ENCODE data around the gene MRPL11.

MRPL11 gene

DNA sequence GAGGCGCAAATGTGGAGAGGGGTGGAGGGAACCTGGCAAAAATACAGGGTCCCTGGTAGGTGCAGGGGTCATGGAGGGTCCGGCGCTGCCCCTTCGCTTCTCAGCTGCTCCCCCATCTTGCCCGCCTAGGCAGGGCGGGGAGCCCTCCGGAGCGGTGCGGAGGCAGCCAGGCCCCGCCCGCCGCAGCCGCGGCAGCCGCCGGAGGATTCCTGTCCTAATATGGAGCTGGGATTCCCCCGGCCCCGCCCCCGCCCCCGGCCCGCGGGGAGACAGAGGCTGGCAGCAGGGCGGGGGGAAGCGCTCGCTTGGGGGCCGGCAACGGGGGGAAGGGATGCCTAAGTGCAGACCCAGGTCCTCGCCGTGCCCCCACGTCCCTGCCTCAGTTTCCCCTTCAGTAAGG is 18.8 kb downstream of the MRPL11 start:
- in situ Hi-C loops (cut with HindIII; ENCODE audit: low pct_ligation_motif_present, low sequenced_read_pairs), result no loop called here
- H3K27ac ChIP-seq, result no peak overlapping the region
- DNase-seq, result no peak
- TF ChIP-seq, protein P1, sequence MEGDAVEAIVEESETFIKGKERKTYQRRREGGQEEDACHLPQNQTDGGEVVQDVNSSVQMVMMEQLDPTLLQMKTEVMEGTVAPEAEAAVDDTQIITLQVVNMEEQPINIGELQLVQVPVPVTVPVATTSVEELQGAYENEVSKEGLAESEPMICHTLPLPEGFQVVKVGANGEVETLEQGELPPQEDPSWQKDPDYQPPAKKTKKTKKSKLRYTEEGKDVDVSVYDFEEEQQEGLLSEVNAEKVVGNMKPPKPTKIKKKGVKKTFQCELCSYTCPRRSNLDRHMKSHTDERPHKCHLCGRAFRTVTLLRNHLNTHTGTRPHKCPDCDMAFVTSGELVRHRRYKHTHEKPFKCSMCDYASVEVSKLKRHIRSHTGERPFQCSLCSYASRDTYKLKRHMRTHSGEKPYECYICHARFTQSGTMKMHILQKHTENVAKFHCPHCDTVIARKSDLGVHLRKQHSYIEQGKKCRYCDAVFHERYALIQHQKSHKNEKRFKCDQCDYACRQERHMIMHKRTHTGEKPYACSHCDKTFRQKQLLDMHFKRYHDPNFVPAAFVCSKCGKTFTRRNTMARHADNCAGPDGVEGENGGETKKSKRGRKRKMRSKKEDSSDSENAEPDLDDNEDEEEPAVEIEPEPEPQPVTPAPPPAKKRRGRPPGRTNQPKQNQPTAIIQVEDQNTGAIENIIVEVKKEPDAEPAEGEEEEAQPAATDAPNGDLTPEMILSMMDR (IDR thresholded peaks at IDR 0.05; ENCODE audit: low read depth, low read length, missing control alignments), result no peak
- no peak overlapping the region for H3K4me3 ChIP-seq (ENCODE audit: low read depth, low read length)
- H3K36me3 ChIP-seq (replicated peaks), result no peaks in the 10 kb centered on the region
- peaks cover 19% of the 10 kb centered on the region for H3K27me3 ChIP-seq (replicated peaks)

DNA sequence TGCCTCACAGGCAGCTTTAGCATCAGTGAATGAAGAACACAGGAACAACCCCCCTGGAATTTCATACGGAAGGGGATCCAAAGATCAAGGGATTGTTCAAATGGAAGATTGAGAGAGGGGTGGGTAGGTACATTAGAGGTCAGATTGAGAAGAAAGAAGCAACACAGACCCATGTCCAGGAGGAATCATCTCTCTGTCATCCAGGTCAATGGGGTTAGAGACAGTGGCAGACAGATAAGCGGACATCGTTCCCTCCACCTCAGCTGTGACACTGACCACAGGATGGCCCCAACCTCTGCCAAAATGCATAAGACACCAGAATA is 19.7 kb downstream of the MRPL11 start:
- in situ Hi-C loops (cut with HindIII; ENCODE audit: low pct_ligation_motif_present, low sequenced_read_pairs), result no loop called here
- Histone ChIP-seq H3K4me3 (ENCODE audit: low read depth, low read length) (no peak overlapping the region), H3K27me3 (replicated peaks) (peaks cover 19% of the 10 kb centered on the region)

DNA sequence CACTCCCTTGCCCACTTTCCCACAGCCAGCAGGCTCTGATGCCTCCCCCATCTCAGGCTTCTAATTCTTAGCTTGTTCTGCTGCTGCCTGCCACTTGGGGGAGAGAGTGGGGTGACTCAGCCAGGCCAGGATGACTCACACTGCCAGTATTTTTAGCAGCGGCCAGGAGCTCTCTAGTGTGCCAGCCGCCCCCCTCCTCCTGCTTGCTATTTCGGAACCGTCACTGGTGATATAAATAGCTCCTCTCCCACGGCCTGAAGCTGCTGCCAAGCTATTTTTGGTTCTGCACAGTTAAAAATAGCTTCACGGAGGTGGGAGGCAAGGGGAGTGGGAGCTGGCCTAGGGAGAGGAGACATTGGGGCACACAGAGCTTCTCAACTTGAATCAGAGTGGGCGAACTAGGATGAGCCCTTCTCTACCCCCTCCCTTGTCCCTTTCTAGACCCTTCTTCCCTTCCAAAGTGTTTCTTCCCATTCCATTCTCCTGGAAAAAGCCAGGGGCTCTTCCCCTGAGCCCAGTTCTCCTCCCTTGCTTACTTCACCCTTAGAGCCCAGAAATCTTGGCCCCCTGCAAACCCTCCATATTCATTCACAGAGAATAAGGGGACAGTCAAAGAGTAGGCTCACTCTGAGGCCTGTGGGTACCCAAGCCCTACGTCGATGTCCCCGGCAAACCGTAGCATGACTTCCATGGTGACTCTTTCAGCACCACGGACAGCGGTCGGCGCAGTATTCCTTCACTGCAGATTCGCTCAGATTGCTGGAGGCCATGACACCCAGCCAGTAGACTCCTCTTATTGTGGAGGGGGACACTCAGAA is 20.3 kb downstream of the MRPL11 start:
- Histone ChIP-seq H3K4me3 (ENCODE audit: low read depth, low read length) (no peak overlapping the region), H3K27ac (no peak overlapping the region), H3K36me3 (replicated peaks) (no peaks in the 10 kb centered on the region), H3K27me3 (replicated peaks) (peaks cover 19% of the 10 kb centered on the region)
- in situ Hi-C loops (cut with HindIII; ENCODE audit: low pct_ligation_motif_present, low sequenced_read_pairs), result no loop called here
- DNase-seq, result peak; percentile 96
- TF ChIP-seq, protein P1 (IDR thresholded peaks at IDR 0.05; ENCODE audit: low read depth, low read length, missing control alignments), result peak; percentile 78

More for the DNA sequence above, 19.7 kb downstream of the MRPL11 start:
- Histone ChIP-seq H3K27ac (no peak overlapping the region), H3K36me3 (replicated peaks) (no peaks in the 10 kb centered on the region)
- no peak for DNase-seq
- TF ChIP-seq, protein P1 (IDR thresholded peaks at IDR 0.05; ENCODE audit: low read depth, low read length, missing control alignments), result no peak

DNA sequence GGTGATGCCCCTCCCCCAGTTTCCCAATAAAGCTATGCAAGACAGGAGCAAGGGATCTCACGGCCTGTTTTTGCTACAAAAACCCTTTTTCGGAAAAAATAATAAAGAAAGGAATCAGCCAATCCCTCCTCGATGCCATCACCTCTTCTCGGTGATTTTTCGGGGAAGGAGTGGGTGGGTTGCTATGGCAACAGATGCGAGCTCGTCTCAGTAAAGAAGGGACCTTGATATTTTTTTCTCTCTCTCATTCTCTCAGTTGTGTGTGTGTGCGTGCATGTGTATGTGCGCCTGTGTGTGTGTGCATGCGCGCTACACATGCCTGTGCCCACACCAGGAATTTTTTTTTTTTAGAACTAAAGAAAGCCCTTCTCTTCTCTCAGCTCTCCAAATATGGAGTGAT is 21.6 kb downstream of the MRPL11 start:
- no peak overlapping the region for H3K4me3 ChIP-seq (ENCODE audit: low read depth, low read length)
- in situ Hi-C loops (cut with HindIII; ENCODE audit: low pct_ligation_motif_present, low sequenced_read_pairs), result no loop called here
- H3K27ac ChIP-seq, result no peak overlapping the region
- H3K36me3 ChIP-seq (replicated peaks), result no peaks in the 10 kb centered on the region
- TF ChIP-seq, protein P1 (IDR thresholded peaks at IDR 0.05; ENCODE audit: low read depth, low read length, missing control alignments), result no peak
- peaks cover 19% of the 10 kb centered on the region for H3K27me3 ChIP-seq (replicated peaks)
- DNase-seq, result no peak

DNA sequence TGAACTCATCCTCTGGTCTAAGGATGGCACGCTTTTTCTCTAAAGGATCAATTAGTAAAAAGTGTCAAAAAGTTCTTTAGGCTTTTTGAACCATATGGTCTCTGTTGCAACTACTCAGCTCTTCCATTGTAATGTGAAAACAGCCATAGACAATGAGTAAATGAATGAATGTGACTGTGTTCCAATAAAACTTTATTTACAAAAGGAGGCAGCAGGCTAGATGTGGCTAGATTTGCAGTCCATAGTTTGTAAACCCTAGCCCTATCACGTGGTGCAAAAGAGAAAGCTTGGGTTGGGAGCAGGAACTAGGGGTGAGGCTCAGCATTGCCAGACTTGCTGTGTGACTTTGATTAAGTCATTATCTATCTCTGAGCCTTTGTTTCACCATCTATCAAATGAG is 23.2 kb downstream of the MRPL11 start:
- Histone ChIP-seq H3K4me3 (ENCODE audit: low read depth, low read length) (no peak overlapping the region), H3K27ac (no peak overlapping the region), H3K36me3 (replicated peaks) (no peaks in the 10 kb centered on the region), H3K27me3 (replicated peaks) (peaks cover 14% of the 10 kb centered on the region)
- DNase-seq, result no peak
- in situ Hi-C loops (cut with HindIII; ENCODE audit: low pct_ligation_motif_present, low sequenced_read_pairs), result no loop called here
- TF ChIP-seq, protein P1 (IDR thresholded peaks at IDR 0.05; ENCODE audit: low read depth, low read length, missing control alignments), result no peak

Measured in brain microvascular endothelial cell (primary cell).